ENCODE results near the gene C4BPA. TPM values are rescaled to one million over a fixed set of nuclear protein-coding genes. Genes with fewer than 3 reads are reported as not detected.

The C4BPA gene
- total and polyA plus RNA-seq, 2 of the 8 experiments (the other 6 are each of a cell fraction or from before 2014, with no cell fraction given) = not detected

DNA sequence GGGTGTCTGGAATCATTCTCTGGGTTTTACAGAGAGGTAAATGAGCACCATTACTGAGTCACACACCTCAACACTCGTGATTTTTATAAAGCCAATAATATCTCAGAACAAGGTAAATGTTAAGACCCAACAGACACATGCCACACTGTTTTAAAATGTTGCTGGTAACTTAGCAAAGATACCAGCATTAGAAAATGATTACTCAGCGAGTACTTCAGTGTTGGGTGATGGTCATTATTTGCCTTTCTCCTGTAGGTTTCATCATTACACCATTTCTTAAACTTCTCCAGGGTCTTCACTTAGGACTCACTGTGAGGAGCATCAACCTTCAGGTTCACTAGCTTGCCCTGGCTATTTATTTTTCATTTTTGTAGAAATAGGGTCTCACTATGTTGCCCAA lies 22.2 kb upstream of the C4BPA start:
- Histone ChIP-seq H3K9ac (replicated peaks in 1 of 4; ENCODE audit: extremely low read depth in 1 of 4, low read depth in 3 of 4, low read length in 3 of 4) (no peak overlapping the region), H3K9me3 (ENCODE audit: insufficient read depth in 2 of 2, low read depth in 1 of 2, low read length in 1 of 2) (no peaks in the 10 kb centered on the region), H2BK20ac (ENCODE audit: low read length) (no peak overlapping the region), H3K4me1 (replicated peaks in 1 of 4; ENCODE audit: control insufficient read depth in 3 of 4, insufficient read depth in 4 of 4, low read length in 3 of 4) (peaks cover 0 to 3% (median 0%) of the 10 kb centered on the region in 4 experiments; a peak in 2 of 7 replicates), H3K18ac (ENCODE audit: extremely low read depth, low read length) (no peak overlapping the region), H4K5ac (ENCODE audit: insufficient read length, low read depth, low read length) (no peak overlapping the region), H2BK12ac (ENCODE audit: low read depth, low read length) (no peak overlapping the region), H3K79me2 (ENCODE audit: control insufficient read depth in 1 of 2, insufficient read depth in 2 of 2, low read length in 2 of 2) (no peaks in the 10 kb centered on the region), H2BK15ac (ENCODE audit: low read length) (no peak overlapping the region), H3K4ac (replicated peaks; ENCODE audit: insufficient read length, low read depth, low read length) (no peak overlapping the region), H2BK120ac (replicated peaks; ENCODE audit: low read depth, low read length) (no peak overlapping the region), H3K23ac (ENCODE audit: insufficient read length) (no peak overlapping the region), H3K14ac (ENCODE audit: insufficient read length) (no peak overlapping the region), H2AFZ (ENCODE audit: low read length) (no peak overlapping the region), H3K4me3 (ENCODE audit: extremely low read depth in 1 of 4, insufficient read depth in 2 of 4, low read depth in 3 of 4, low read length in 4 of 4) (no peak overlapping the region), H3K23me2 (ENCODE audit: low read depth, low read length) (no peaks in the 10 kb centered on the region), H4K20me1 (replicated peaks in 1 of 2; ENCODE audit: control insufficient read depth in 1 of 2, insufficient read depth in 2 of 2, low read length in 2 of 2) (no peaks in the 10 kb centered on the region), H3K36me3 (ENCODE audit: control insufficient read depth in 2 of 4, insufficient read depth in 4 of 4, low read length in 3 of 4) (no peaks in the 10 kb centered on the region), H2AK5ac (ENCODE audit: low read depth, low read length) (no peak overlapping the region), H2BK5ac (ENCODE audit: low read depth, low read length) (no peak overlapping the region), H3K56ac (replicated peaks; ENCODE audit: insufficient read length, low read depth, low read length) (no peak overlapping the region), H3K79me1 (ENCODE audit: low read depth, low read length) (no peaks in the 10 kb centered on the region), H3K27ac (ENCODE audit: low read depth, low read length) (no peak overlapping the region), H3K4me2 (ENCODE audit: insufficient read depth in 1 of 2, low read depth in 2 of 2, low read length in 2 of 2) (no peak overlapping the region), H3K27me3 (replicated peaks in 1 of 4; ENCODE audit: control insufficient read depth in 3 of 4, extremely low read depth in 1 of 4, insufficient read depth in 3 of 4, low read length in 3 of 4) (no peaks in the 10 kb centered on the region), H4K91ac (replicated peaks; ENCODE audit: insufficient read length, low read length) (no peak overlapping the region), H4K8ac (ENCODE audit: extremely low read depth, insufficient read depth, low read length) (no peak overlapping the region)
- ChIA-PET CTCF (ENCODE audit: partially characterized antibody) (interaction anchor here (2.0 to 3.8 kb wide), 2 partner anchors 324 kb away, joined by 5 to 30 read pairs; no protein-coding TSS in a partner anchor), POLR2A (ENCODE audit: partially characterized antibody) (no interaction called here)
- 88% methylated on average over 2 of the region's 2 CpGs; no CpG with 5 or more reads in 1 of the 2 experiments for WGBS, 2 experiments (ENCODE audit: extremely low coverage in 1 of 2, insufficient coverage in 1 of 2, insufficient read length in 1 of 2, insufficient replicate concordance in 2 of 2, low coverage in 1 of 2, low lambda C conversion rate in 2 of 2, missing lambda C conversion rate in 1 of 2)
- FAIRE-seq (no peak), DNase-seq (ENCODE audit: low read depth in 1 of 2, low spot score in 2 of 2) (no peak)
- no peak for TF ChIP-seq SUZ12 (IDR thresholded peaks at IDR 0.05; ENCODE audit: low read length)
- no peak for TF ChIP-seq SP2 (IDR thresholded peaks at IDR 0.05; ENCODE audit: low read length)
- no peak for TF ChIP-seq CTBP2 (IDR thresholded peaks at IDR 0.05; ENCODE audit: borderline replicate concordance, insufficient read depth, insufficient read length, low read length)
- no peak for TF ChIP-seq RAD21 (IDR thresholded peaks at IDR 0.05 in 1 of 2, conservative IDR thresholded peaks at IDR 0.05 in 1 of 2; ENCODE audit: low read depth in 2 of 2, low read length in 2 of 2)
- TF ChIP-seq BRCA1 (IDR thresholded peaks at IDR 0.05; ENCODE audit: low read depth, low read length) = no peak
- TF ChIP-seq PHF8 (conservative IDR thresholded peaks at IDR 0.05; ENCODE audit: low read depth, low read length) = no peak
- TF ChIP-seq JUN (IDR thresholded peaks at IDR 0.05; ENCODE audit: low read depth, low read length) = no peak
- no peak for TF ChIP-seq POLR2AphosphoS5 (IDR thresholded peaks at IDR 0.05; ENCODE audit: low read depth, low read length)
- no peak for TF ChIP-seq CREB1 (IDR thresholded peaks at IDR 0.05)
- no peak for TF ChIP-seq TCF12 (IDR thresholded peaks at IDR 0.05; ENCODE audit: low read depth, low read length)
